IMR-90 (cell line): Measurements from ENCODE around the gene SH3RF1. TPM values are rescaled to one million over a fixed set of nuclear protein-coding genes. Genes with fewer than 3 reads are reported as not detected.

Experiments
- ATAC-seq: fragments of 200-7000 bp; cut with Tn5 transposase; 2 replicates; pipeline ENCODE4 v1.9.1; 2020; ENCODE audit warnings: low read depth, mild to moderate bottlenecking, moderate library complexity
- BruUV-seq: library from RNA; stranded (reverse); fragments of 400-500 nt; replicated peaks from 2 replicates; lab custom pipeline; 2021; lab: Mats Ljungman, UMichigan
- CTCF ChIA-PET: fragments of 300-600 bp; formaldehyde crosslinking; extraction: SDS; loops from one replicate; lab custom pipeline; 2021; ENCODE audit warnings: antibody characterized with exemption; lab: Yijun Ruan, JAX
- POLR2A ChIA-PET: fragments of 300-600 bp; sonication (Branson Sonifier 250); formaldehyde crosslinking; loops from one replicate; lab custom pipeline; 2022; ENCODE audit warnings: antibody characterized with exemption; ENCODE audit not compliant: unreplicated experiment; lab: Charles Lee
- DNase-seq: peaks from one replicate; pipeline ENCODE4 v3.0.0; 2013
- H2AFZ ChIP-seq: replicated peaks from 2 replicates; pipeline ENCODE3; 2013; ENCODE audit warnings: low read length, mild to moderate bottlenecking; ENCODE audit not compliant: poor library complexity
- H2AK5ac ChIP-seq: 2 replicates; pipeline ENCODE4 v1.6.1; 2013; ENCODE audit warnings: low read depth, low read length, inconsistent platforms
- H2AK9ac ChIP-seq: replicated peaks from 2 replicates; pipeline ENCODE3; 2013; ENCODE audit warnings: mild to moderate bottlenecking, low read depth, low read length, moderate library complexity; ENCODE audit not compliant: poor library complexity
- H2BK120ac ChIP-seq: 2 replicates; pipeline ENCODE4 v1.6.1; 2013; ENCODE audit warnings: low read depth, low read length, inconsistent platforms
- H2BK15ac ChIP-seq: 3 replicates; pipeline ENCODE4 v1.6.1; 2013; ENCODE audit warnings: low read depth, low read length, inconsistent platforms
- H2BK20ac ChIP-seq: 2 replicates; pipeline ENCODE4 v1.6.1; 2013; ENCODE audit warnings: low read depth, mild to moderate bottlenecking, inconsistent platforms, low read length, moderate library complexity
- H2BK5ac ChIP-seq: 2 replicates; pipeline ENCODE4 v1.6.1; 2013; ENCODE audit warnings: mild to moderate bottlenecking, low read depth, low read length, inconsistent platforms; ENCODE audit not compliant: poor library complexity, severe bottlenecking
- H3K14ac ChIP-seq: replicated peaks from 2 replicates; pipeline ENCODE4 v1.6.1; 2013; ENCODE audit warnings: low read depth, low read length, inconsistent platforms
- H3K18ac ChIP-seq: 2 replicates; pipeline ENCODE4 v1.6.1; 2013; ENCODE audit warnings: low read depth, low read length, control low read depth
- H3K23ac ChIP-seq: 2 replicates; pipeline ENCODE4 v1.6.1; 2013; ENCODE audit warnings: low read depth, low read length, inconsistent platforms
- H3K27ac ChIP-seq: 2 replicates; pipeline ENCODE4 v1.5.1; 2013; ENCODE audit warnings: mild to moderate bottlenecking, control low read depth, low read length; ENCODE audit not compliant: insufficient read depth
- H3K27me3 ChIP-seq: 2 replicates; pipeline ENCODE4 v1.6.1; 2013; ENCODE audit warnings: low read length; ENCODE audit not compliant: control insufficient read depth, insufficient read depth
- H3K36me3 ChIP-seq: 2 replicates; pipeline ENCODE4 v1.6.1; 2013; ENCODE audit warnings: low read length, mixed read lengths; ENCODE audit not compliant: control insufficient read depth, insufficient read depth
- H3K4ac ChIP-seq: 2 replicates; pipeline ENCODE4 v1.6.1; 2013; ENCODE audit warnings: low read depth, low read length, inconsistent platforms
- H3K4me1 ChIP-seq: 2 replicates; pipeline ENCODE4 v1.6.1; 2013; ENCODE audit warnings: low read length, mixed read lengths; ENCODE audit not compliant: control insufficient read depth, insufficient read depth
- H3K4me2 ChIP-seq: 2 replicates; pipeline ENCODE4 v1.6.1; 2013; ENCODE audit warnings: low read depth, mild to moderate bottlenecking, control low read depth, low read length, moderate library complexity
- H3K4me3 ChIP-seq: 2 replicates; pipeline ENCODE4 v1.5.1; 2013; ENCODE audit warnings: low read depth, mild to moderate bottlenecking, control low read depth, low read length, moderate library complexity; ENCODE audit not compliant: insufficient read depth
- H3K56ac ChIP-seq: 2 replicates; pipeline ENCODE4 v1.6.1; 2013; ENCODE audit warnings: low read length, inconsistent platforms; ENCODE audit not compliant: insufficient read depth; ENCODE audit errors: extremely low read depth
- H3K79me1 ChIP-seq, 2 experiments: 2 replicates each; pipeline ENCODE4 v1.6.1; 2013; ENCODE audit warnings: low read length in 2 of 2, inconsistent platforms in 1 of 2, low read depth in 1 of 2
- H3K9ac ChIP-seq: 2 replicates; pipeline ENCODE4 v1.6.1; 2013; ENCODE audit warnings: low read depth, low read length, control low read depth
- H3K9me1 ChIP-seq: 2 replicates; pipeline ENCODE4 v1.6.1; 2013; ENCODE audit warnings: low read length, inconsistent platforms; ENCODE audit not compliant: insufficient read depth
- H3K9me3 ChIP-seq: 2 replicates; pipeline ENCODE4 v1.6.1; 2013; ENCODE audit warnings: low read length; ENCODE audit not compliant: control insufficient read depth, insufficient read depth
- H4K20me1 ChIP-seq: 2 replicates; pipeline ENCODE4 v1.6.1; 2013; ENCODE audit warnings: low read length, inconsistent platforms; ENCODE audit not compliant: insufficient read depth
- H4K5ac ChIP-seq: 2 replicates; pipeline ENCODE4 v1.6.1; 2013; ENCODE audit warnings: mild to moderate bottlenecking, low read depth, low read length, control low read depth
- H4K8ac ChIP-seq, 2 experiments: 2 replicates each; pipeline ENCODE4 v1.6.1; 2013; ENCODE audit warnings: low read depth in 2 of 2, low read length in 2 of 2, control low read depth in 1 of 2, inconsistent platforms in 1 of 2
- H4K91ac ChIP-seq: 2 replicates; pipeline ENCODE4 v1.6.1; 2013; ENCODE audit warnings: low read depth, low read length, inconsistent platforms; ENCODE audit not compliant: insufficient read depth
- CEBPB ChIP-seq: IDR thresholded peaks from 2 replicates; pipeline ENCODE4 v1.6.1; 2012; ENCODE audit warnings: low read depth, low read length, improper control_type of control experiment
- CTCF ChIP-seq: conservative IDR thresholded peaks from 2 replicates; pipeline ENCODE4 v1.5.1; 2012; ENCODE audit warnings: mild to moderate bottlenecking, low read depth, low read length, improper control_type of control experiment
- WGBS, 2 experiments: methylation state at CpG; one replicate each; pipeline versions ENCODE4 v1.1.5 to v1.1.7; 2013; ENCODE audit warnings: missing lambda C conversion rate in 2 of 2; ENCODE audit not compliant: insufficient read length in 1 of 2; ENCODE audit errors: extremely low coverage in 2 of 2; 5-methylcytosine and 5-hydroxymethylcytosine counted together
- dilution Hi-C: fragments of 300-500 bp; cut with HindIII; formaldehyde crosslinking; loops from one replicate; pipeline ENCODE4 v1.14.3; 2018; ENCODE audit warnings: low sequenced_read_pairs; ENCODE audit not compliant: unreplicated experiment
- in situ Hi-C: fragments of 300-500 bp; cut with MboI; formaldehyde crosslinking; loops from 3 replicates; pipeline ENCODE4 v1.14.3; 2019; ENCODE audit warnings: low sequenced_read_pairs, inconsistent platforms, mixed read lengths
- intact Hi-C: fragments of 100-400 bp; cut with micrococcal nuclease; formaldehyde crosslinking; loops from 2 replicates; pipeline ENCODE4 v1.10.0; 2022
- polyA plus RNA-seq, 3 experiments: library from polyadenylated mRNA; depleted of rRNA; stranded (reverse); fragments of >200 nt; gene quantifications; 2 replicates each; pipeline ENCODE4 v1.2.3, GENCODE V29; 2012; ENCODE audit warnings: low replicate concordance in 1 of 3
- total RNA-seq: library from RNA; depleted of rRNA; stranded (reverse); fragments of >200 nt; gene quantifications from 2 replicates; pipeline ENCODE4 v1.2.3, GENCODE V29; 2012

The SH3RF1 gene
- total and polyA plus RNA-seq, 2 of the 4 experiments (the other 2 are of a cell fraction), result 22.0 to 29.8 TPM

- Histone ChIP-seq H3K27ac (no peak overlapping the region), H2BK15ac (no peak overlapping the region), H3K18ac (0 out of 2 replicates have a peak overlapping the region, but pooled peaks have one; percentile 18), H2BK5ac (no peak overlapping the region), H3K4me1 (peaks cover 14% of the 10 kb centered on the region), H3K27me3 (no peaks in the 10 kb centered on the region), H3K56ac (no peak overlapping the region), H3K14ac (no peak overlapping the region), H2BK20ac (no peak overlapping the region), H3K79me1 (peaks cover 26 to 70% of the 10 kb centered on the region in 2 experiments; a peak in 3 of 4 replicates), H3K9me3 (no peaks in the 10 kb centered on the region), H3K36me3 (no peaks in the 10 kb centered on the region), H4K20me1 (peaks cover 55% of the 10 kb centered on the region), H4K8ac (no peak overlapping the region), H3K9ac (no peak overlapping the region), H3K4me2 (no peak overlapping the region), H2AK5ac (no peak overlapping the region), H4K91ac (no peak overlapping the region), H2AFZ (no peak overlapping the region), H4K5ac (no peak overlapping the region), H3K4me3 (no peak overlapping the region), H2BK120ac (no peak overlapping the region), H3K23ac (no peak overlapping the region), H2AK9ac (no peak overlapping the region), H3K4ac (no peak overlapping the region), H3K9me1 (peaks cover 16% of the 10 kb centered on the region)
- intact Hi-C loops (no loop called here), dilution Hi-C loops (no loop called here), in situ Hi-C loops (no loop called here)
- TF ChIP-seq CTCF (0 out of 2 replicates have a peak, but pooled peaks have one; percentile 10), CEBPB (no peak)
- CTCF ChIA-PET, result no interaction called here
- DNase-seq (no peak), ATAC-seq (peak; percentile 40)
- WGBS, 2 experiments, result 60% methylated on average over 1 of the region's 7 CpGs; no CpG with 5 or more reads in 1 of the 2 experiments
- POLR2A ChIA-PET, result interaction anchor here (0.6 kb wide), 1 partner anchor 12 kb away, joined by 3 read pairs; no protein-coding TSS in a partner anchor
- BruUV-seq, result no TSS peak
Measured at GRCh38 chr4:169185133-169185956, 85.4 kb downstream of the SH3RF1 start.
